Thyroid gland (tissue), 4 donors: Measurements from ENCODE around the gene SQSTM1.
A peak's percentile ranks its signal among the peaks of the same experiment; 100 is the strongest.

Experiments
- POLR2A ChIP-seq, 2 donors: fragments of 450-650 bp; IDR thresholded peaks; one replicate each; pipeline ENCODE4 v1.6.1; 2017; ENCODE audit warnings: antibody characterized with exemption in 2 of 2, mild to moderate bottlenecking in 2 of 2, moderate library complexity in 1 of 2
- TF ChIP-seq, protein P1 (sequence below), 6 experiments: fragments of 200-600 bp in 3 of 6; fragments of 450-650 bp in 3 of 6; sonication (generic) in 3 of 6; IDR thresholded peaks; one replicate each; pipeline ENCODE4 v1.5.1; 2016 to 2019; ENCODE audit warnings: antibody characterized with exemption in 6 of 6, mild to moderate bottlenecking in 2 of 6, inconsistent platforms in 1 of 6, moderate library complexity in 1 of 6

GRCh38 chr5:179821298-179822058 is 773 bp downstream of the SQSTM1 start:
- TF ChIP-seq, protein P1, sequence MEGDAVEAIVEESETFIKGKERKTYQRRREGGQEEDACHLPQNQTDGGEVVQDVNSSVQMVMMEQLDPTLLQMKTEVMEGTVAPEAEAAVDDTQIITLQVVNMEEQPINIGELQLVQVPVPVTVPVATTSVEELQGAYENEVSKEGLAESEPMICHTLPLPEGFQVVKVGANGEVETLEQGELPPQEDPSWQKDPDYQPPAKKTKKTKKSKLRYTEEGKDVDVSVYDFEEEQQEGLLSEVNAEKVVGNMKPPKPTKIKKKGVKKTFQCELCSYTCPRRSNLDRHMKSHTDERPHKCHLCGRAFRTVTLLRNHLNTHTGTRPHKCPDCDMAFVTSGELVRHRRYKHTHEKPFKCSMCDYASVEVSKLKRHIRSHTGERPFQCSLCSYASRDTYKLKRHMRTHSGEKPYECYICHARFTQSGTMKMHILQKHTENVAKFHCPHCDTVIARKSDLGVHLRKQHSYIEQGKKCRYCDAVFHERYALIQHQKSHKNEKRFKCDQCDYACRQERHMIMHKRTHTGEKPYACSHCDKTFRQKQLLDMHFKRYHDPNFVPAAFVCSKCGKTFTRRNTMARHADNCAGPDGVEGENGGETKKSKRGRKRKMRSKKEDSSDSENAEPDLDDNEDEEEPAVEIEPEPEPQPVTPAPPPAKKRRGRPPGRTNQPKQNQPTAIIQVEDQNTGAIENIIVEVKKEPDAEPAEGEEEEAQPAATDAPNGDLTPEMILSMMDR (IDR thresholded peaks at IDR 0.05), result peak in 1 of 6 experiments; percentile 1
- peak; percentile 72 to 96 for TF ChIP-seq POLR2A (IDR thresholded peaks at IDR 0.05)
